HepG2 (cell line): ENCODE data around the gene OR6S1. TPM values are rescaled to one million over a fixed set of nuclear protein-coding genes. Genes with fewer than 3 reads are reported as not detected.
A peak's percentile ranks its signal among the peaks of the same experiment; 100 is the strongest.

Source experiments
- ARNT ChIP-seq: fragments of 450-650 bp; IDR thresholded peaks from 2 replicates; pipeline ENCODE4 v1.6.1; 2017
- ATF1 ChIP-seq: IDR thresholded peaks from 2 replicates; pipeline ENCODE4 v1.6.1; 2016; ENCODE audit warnings: mild to moderate bottlenecking, control low read depth
- CBX1 ChIP-seq: IDR thresholded peaks from one replicate; pipeline ENCODE4 v1.6.1; 2016; ENCODE audit warnings: antibody characterized with exemption, low read depth
- CENPT ChIP-seq: sonication (generic); formaldehyde crosslinking; IDR thresholded peaks from 2 replicates; pipeline ENCODE4 v1.8.0; 2022; ENCODE audit warnings: low read depth, mild to moderate bottlenecking, moderate library complexity, missing genetic modification reagents
- GATAD1 ChIP-seq: IDR thresholded peaks from 2 replicates; pipeline ENCODE4 v1.6.1; 2016; ENCODE audit warnings: missing genetic modification reagents, missing compliant biosample characterization
- HNF4G ChIP-seq, 2 experiments: sonication (generic) in 1 of 2; formaldehyde crosslinking in 1 of 2; IDR thresholded peaks; 2 replicates each; pipeline versions ENCODE4 v1.4.0 to v1.6.1; 2011 to 2020; ENCODE audit warnings: borderline replicate concordance in 2 of 2, low read depth in 2 of 2, mild to moderate bottlenecking in 2 of 2, low read length in 1 of 2, missing genetic modification reagents in 1 of 2, moderate library complexity in 1 of 2
- HOXA9 ChIP-seq: sonication (generic); formaldehyde crosslinking; IDR thresholded peaks from 2 replicates; pipeline ENCODE4 v1.8.1; 2022; ENCODE audit warnings: missing genetic modification reagents, mild to moderate bottlenecking, moderate library complexity, borderline replicate concordance
- KLF13 ChIP-seq: sonication (generic); formaldehyde crosslinking; IDR thresholded peaks from 2 replicates; pipeline ENCODE4 v1.4.0; 2020; ENCODE audit warnings: mild to moderate bottlenecking, missing genetic modification reagents
- MAF1 ChIP-seq: sonication (generic); formaldehyde crosslinking; IDR thresholded peaks from 2 replicates; pipeline ENCODE4 v1.5.0; 2020; ENCODE audit warnings: missing genetic modification reagents, borderline replicate concordance
- MZF1 ChIP-seq: sonication (generic); formaldehyde crosslinking; IDR thresholded peaks from 2 replicates; pipeline ENCODE4 v1.8.1; 2023; ENCODE audit warnings: mild to moderate bottlenecking, missing genetic modification reagents, borderline replicate concordance
- NR2F2 ChIP-seq: IDR thresholded peaks from 2 replicates; pipeline ENCODE4 v1.6.1; 2012; ENCODE audit warnings: low read depth, inconsistent platforms, borderline replicate concordance
- PLRG1 ChIP-seq: fragments of 450-650 bp; conservative IDR thresholded peaks from 2 replicates; pipeline ENCODE4 v1.6.1; 2016
- POLR2AphosphoS2 ChIP-seq: IDR thresholded peaks from 2 replicates; pipeline ENCODE4 v1.6.1; 2011; ENCODE audit warnings: low read depth, low read length, improper control_type of control experiment
- TAF15 ChIP-seq: fragments of 200-400 bp; formaldehyde crosslinking; IDR thresholded peaks from one replicate; pipeline ENCODE4 v1.6.1; 2018; ENCODE audit warnings: mild to moderate bottlenecking, low read depth, low read length; ENCODE audit not compliant: poor library complexity, severe bottlenecking
- ZBTB7A ChIP-seq: sonication (generic); formaldehyde crosslinking; IDR thresholded peaks from 2 replicates; pipeline ENCODE4 v1.8.0; 2022; ENCODE audit warnings: mild to moderate bottlenecking, missing genetic modification reagents
- ZNF354B ChIP-seq: sonication (generic); formaldehyde crosslinking; IDR thresholded peaks from 2 replicates; pipeline ENCODE4 v1.8.0; 2022; ENCODE audit warnings: mild to moderate bottlenecking, missing genetic modification reagents
- ZNF530 ChIP-seq: sonication (generic); formaldehyde crosslinking; IDR thresholded peaks from 2 replicates; pipeline ENCODE4 v1.5.0; 2020; ENCODE audit warnings: low read depth, mild to moderate bottlenecking, missing genetic modification reagents
- ZNF567 ChIP-seq: sonication (generic); formaldehyde crosslinking; IDR thresholded peaks from 2 replicates; pipeline ENCODE4 v1.8.1; 2023; ENCODE audit warnings: mild to moderate bottlenecking, missing genetic modification reagents, borderline replicate concordance
- ZNF773 ChIP-seq: sonication (generic); formaldehyde crosslinking; IDR thresholded peaks from 2 replicates; pipeline ENCODE4 v1.4.0; 2020; ENCODE audit warnings: missing genetic modification reagents, borderline replicate concordance
- ZSCAN31 ChIP-seq: sonication (generic); formaldehyde crosslinking; IDR thresholded peaks from 2 replicates; pipeline ENCODE4 v1.5.0; 2020; ENCODE audit warnings: low read depth, mild to moderate bottlenecking, missing genetic modification reagents
- polyA plus RNA-seq, 8 experiments: library from polyadenylated mRNA; depleted of rRNA in 3 of 8; stranded (reverse) in 7 of 8; unstranded in 1 of 8; fragments of >200 nt; fragmentation: Illumina TruSeq in 4 of 8; extraction: Trizol in 4 of 8; gene quantifications; 2 replicates each; pipeline versions ENCODE4 v1.2.1 to v1.2.3, GENCODE V29; 2011 to 2016; ENCODE audit warnings: low read depth in 4 of 8, missing spikeins in 1 of 8, mixed read lengths in 1 of 8; ENCODE audit not compliant: insufficient read depth in 1 of 8
- total RNA-seq, 5 experiments: library from RNA; depleted of rRNA; stranded (reverse); fragments of >200 nt; fragmentation: Illumina TruSeq; extraction: Trizol; gene quantifications; 2 replicates each; pipeline ENCODE4 v1.2.3, GENCODE V29; 2016; ENCODE audit warnings: low read depth in 1 of 5
- TF ChIP-seq, protein P1 (sequence below): sonication (generic); formaldehyde crosslinking; IDR thresholded peaks from 2 replicates; pipeline ENCODE4 v1.4.0; 2020; ENCODE audit warnings: missing genetic modification reagents, mild to moderate bottlenecking, borderline replicate concordance
- TF ChIP-seq, protein P2 (sequence below): sonication (generic); formaldehyde crosslinking; IDR thresholded peaks from 2 replicates; pipeline ENCODE4 v1.5.0; 2020; ENCODE audit warnings: mild to moderate bottlenecking, missing genetic modification reagents
- TF ChIP-seq, protein P3 (sequence below): sonication (generic); formaldehyde crosslinking; IDR thresholded peaks from 2 replicates; pipeline ENCODE4 v1.5.0; 2020; ENCODE audit warnings: missing genetic modification reagents
- TF ChIP-seq, protein P4 (sequence below): sonication (generic); formaldehyde crosslinking; IDR thresholded peaks from 2 replicates; pipeline ENCODE4 v1.5.1; 2020; ENCODE audit warnings: missing genetic modification reagents, mild to moderate bottlenecking, borderline replicate concordance

OR6S1 gene
- total and polyA plus RNA-seq, 2 of the 13 experiments (the other 11 are each of a cell fraction or from before 2014, with no cell fraction given): 0.09 TPM; not detected in 1

DNA sequence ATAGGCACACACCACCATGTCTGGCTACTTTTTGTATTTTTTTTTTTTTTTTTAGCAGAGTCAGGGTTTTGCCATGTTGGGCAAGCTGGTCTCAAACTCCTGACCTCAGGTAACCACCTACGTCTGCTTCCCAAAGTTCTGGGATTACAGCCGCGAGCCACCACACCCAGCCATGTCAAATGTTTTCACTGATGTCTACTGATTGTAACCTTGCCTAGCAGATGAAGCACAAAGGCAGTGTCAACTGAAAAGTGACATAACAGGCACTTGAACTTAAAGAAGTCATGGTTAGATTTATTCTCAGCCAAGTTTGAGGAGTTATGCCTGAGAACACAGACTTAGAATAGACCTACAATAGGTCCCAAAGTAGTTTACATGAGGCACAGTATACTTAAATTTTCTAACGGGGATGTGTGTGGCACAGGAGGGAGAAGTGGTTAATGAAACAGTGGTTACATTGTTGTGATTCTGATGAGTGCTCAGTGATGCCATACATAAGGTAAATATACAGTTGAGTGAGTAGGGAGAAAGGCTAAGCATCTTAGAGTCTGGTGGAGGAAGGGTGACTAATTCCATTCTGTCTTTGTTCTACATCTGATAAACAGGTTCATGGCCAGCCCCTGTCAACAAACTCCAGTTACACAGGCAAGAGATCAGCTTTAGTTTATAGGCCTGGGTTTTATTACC, 30.2 kb upstream of the OR6S1 start (continued):
- no peak for TF ChIP-seq ZNF354B (CRISPR knock-in tag)
- peak; percentile 50 for TF ChIP-seq ATF1
- TF ChIP-seq NR2F2: no peak
- no peak for TF ChIP-seq CBX1
- TF ChIP-seq ZBTB7A (CRISPR knock-in tag): no peak
- TF ChIP-seq MZF1 (CRISPR knock-in tag): no peak
- TF ChIP-seq POLR2AphosphoS2: no peak
- no peak for TF ChIP-seq ZNF530 (CRISPR knock-in tag)
- no peak for TF ChIP-seq ZSCAN31 (CRISPR knock-in tag)
- TF ChIP-seq CENPT (CRISPR knock-in tag): no peak
- TF ChIP-seq, protein P1, sequence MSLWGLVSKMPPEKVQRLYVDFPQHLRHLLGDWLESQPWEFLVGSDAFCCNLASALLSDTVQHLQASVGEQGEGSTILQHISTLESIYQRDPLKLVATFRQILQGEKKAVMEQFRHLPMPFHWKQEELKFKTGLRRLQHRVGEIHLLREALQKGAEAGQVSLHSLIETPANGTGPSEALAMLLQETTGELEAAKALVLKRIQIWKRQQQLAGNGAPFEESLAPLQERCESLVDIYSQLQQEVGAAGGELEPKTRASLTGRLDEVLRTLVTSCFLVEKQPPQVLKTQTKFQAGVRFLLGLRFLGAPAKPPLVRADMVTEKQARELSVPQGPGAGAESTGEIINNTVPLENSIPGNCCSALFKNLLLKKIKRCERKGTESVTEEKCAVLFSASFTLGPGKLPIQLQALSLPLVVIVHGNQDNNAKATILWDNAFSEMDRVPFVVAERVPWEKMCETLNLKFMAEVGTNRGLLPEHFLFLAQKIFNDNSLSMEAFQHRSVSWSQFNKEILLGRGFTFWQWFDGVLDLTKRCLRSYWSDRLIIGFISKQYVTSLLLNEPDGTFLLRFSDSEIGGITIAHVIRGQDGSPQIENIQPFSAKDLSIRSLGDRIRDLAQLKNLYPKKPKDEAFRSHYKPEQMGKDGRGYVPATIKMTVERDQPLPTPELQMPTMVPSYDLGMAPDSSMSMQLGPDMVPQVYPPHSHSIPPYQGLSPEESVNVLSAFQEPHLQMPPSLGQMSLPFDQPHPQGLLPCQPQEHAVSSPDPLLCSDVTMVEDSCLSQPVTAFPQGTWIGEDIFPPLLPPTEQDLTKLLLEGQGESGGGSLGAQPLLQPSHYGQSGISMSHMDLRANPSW (CRISPR knock-in tag): no peak
- no peak for TF ChIP-seq HNF4G (IDR thresholded peaks at IDR 0.05; ENCODE audit: borderline replicate concordance, low read depth, low read length)
- no peak for TF ChIP-seq HNF4G (CRISPR knock-in tag; IDR thresholded peaks at IDR 0.05; ENCODE audit: borderline replicate concordance, low read depth)
- no peak for TF ChIP-seq PLRG1
- TF ChIP-seq ZNF567 (CRISPR knock-in tag): no peak
- TF ChIP-seq ZNF773 (CRISPR knock-in tag): no peak
- TF ChIP-seq KLF13 (CRISPR knock-in tag): no peak
- TF ChIP-seq HOXA9: no peak
- no peak for TF ChIP-seq MAF1
- TF ChIP-seq, protein P2, sequence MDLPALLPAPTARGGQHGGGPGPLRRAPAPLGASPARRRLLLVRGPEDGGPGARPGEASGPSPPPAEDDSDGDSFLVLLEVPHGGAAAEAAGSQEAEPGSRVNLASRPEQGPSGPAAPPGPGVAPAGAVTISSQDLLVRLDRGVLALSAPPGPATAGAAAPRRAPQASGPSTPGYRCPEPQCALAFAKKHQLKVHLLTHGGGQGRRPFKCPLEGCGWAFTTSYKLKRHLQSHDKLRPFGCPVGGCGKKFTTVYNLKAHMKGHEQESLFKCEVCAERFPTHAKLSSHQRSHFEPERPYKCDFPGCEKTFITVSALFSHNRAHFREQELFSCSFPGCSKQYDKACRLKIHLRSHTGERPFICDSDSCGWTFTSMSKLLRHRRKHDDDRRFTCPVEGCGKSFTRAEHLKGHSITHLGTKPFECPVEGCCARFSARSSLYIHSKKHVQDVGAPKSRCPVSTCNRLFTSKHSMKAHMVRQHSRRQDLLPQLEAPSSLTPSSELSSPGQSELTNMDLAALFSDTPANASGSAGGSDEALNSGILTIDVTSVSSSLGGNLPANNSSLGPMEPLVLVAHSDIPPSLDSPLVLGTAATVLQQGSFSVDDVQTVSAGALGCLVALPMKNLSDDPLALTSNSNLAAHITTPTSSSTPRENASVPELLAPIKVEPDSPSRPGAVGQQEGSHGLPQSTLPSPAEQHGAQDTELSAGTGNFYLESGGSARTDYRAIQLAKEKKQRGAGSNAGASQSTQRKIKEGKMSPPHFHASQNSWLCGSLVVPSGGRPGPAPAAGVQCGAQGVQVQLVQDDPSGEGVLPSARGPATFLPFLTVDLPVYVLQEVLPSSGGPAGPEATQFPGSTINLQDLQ (CRISPR knock-in tag): no peak
- TF ChIP-seq, protein P3, sequence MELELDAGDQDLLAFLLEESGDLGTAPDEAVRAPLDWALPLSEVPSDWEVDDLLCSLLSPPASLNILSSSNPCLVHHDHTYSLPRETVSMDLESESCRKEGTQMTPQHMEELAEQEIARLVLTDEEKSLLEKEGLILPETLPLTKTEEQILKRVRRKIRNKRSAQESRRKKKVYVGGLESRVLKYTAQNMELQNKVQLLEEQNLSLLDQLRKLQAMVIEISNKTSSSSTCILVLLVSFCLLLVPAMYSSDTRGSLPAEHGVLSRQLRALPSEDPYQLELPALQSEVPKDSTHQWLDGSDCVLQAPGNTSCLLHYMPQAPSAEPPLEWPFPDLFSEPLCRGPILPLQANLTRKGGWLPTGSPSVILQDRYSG (CRISPR knock-in tag): no peak
- TF ChIP-seq GATAD1 (CRISPR knock-in tag): peak; percentile 34; the same call in 1 of the 2 replicates
- no peak for TF ChIP-seq TAF15
- TF ChIP-seq ARNT: no peak
- TF ChIP-seq, protein P4, sequence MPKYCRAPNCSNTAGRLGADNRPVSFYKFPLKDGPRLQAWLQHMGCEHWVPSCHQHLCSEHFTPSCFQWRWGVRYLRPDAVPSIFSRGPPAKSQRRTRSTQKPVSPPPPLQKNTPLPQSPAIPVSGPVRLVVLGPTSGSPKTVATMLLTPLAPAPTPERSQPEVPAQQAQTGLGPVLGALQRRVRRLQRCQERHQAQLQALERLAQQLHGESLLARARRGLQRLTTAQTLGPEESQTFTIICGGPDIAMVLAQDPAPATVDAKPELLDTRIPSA (CRISPR knock-in tag): no peak
